Endothelial cell of umbilical vein (primary cell): Measurements from ENCODE around the gene CEP85. TPM values are rescaled to one million over a fixed set of nuclear protein-coding genes. Genes with fewer than 3 reads are reported as not detected.

Experiments
- BruUV-seq: library from RNA; stranded (reverse); fragments of 400-500 nt; replicated peaks from 2 replicates; lab custom pipeline; 2021; lab: Mats Ljungman, UMichigan
- CTCF ChIA-PET: fragments of 300-600, 350-600 bp; sonication (Branson Sonifier 250); formaldehyde crosslinking; loops from one replicate; lab custom pipeline; 2021; ENCODE audit warnings: antibody characterized with exemption, inconsistent platforms; lab: Charles Lee
- POLR2A ChIA-PET: fragments of 300-600, 350-600 bp; sonication (Branson Sonifier 250); formaldehyde crosslinking; loops from one replicate; lab custom pipeline; 2021; ENCODE audit warnings: antibody characterized with exemption, inconsistent platforms; lab: Charles Lee
- DNase-seq: peaks from one replicate; pipeline ENCODE4 v3.0.0-alpha.2; 2011; ENCODE audit warnings: low read depth, low spot score
- FAIRE-seq: peaks from 2 replicates; lab custom pipeline; 2011; peaks lifted over from hg19 to GRCh38; lab: Jason Lieb, UNC
- H2AFZ ChIP-seq: 2 replicates; pipeline ENCODE4 v1.6.0; 2012; ENCODE audit warnings: low read depth, low read length, control low read depth, inconsistent platforms
- H3K27ac ChIP-seq: 2 replicates; pipeline ENCODE4 v1.5.1; 2011; ENCODE audit warnings: low read depth, mild to moderate bottlenecking, control low read depth, low read length, moderate library complexity; ENCODE audit not compliant: insufficient read depth
- H3K27me3 ChIP-seq, 2 experiments: 2 replicates each; pipeline versions ENCODE4 v1.6.0 to v1.6.1; 2011; ENCODE audit warnings: low read length in 2 of 2, mixed read lengths in 1 of 2; ENCODE audit not compliant: control insufficient read depth in 2 of 2, insufficient read depth in 2 of 2
- H3K36me3 ChIP-seq, 2 experiments: 2 replicates in 1 of 2; 3 replicates in 1 of 2; pipeline ENCODE4 v1.5.1; 2011; ENCODE audit warnings: low read length in 2 of 2, mild to moderate bottlenecking in 1 of 2, moderate library complexity in 1 of 2; ENCODE audit not compliant: control insufficient read depth in 2 of 2, insufficient read depth in 2 of 2; ENCODE audit errors: extremely low read depth in 1 of 2
- H3K4me1 ChIP-seq: 3 replicates; pipeline ENCODE4 v1.5.1; 2011; ENCODE audit warnings: mild to moderate bottlenecking, low read length; ENCODE audit not compliant: control insufficient read depth, insufficient read depth; ENCODE audit errors: extremely low read depth
- H3K4me2 ChIP-seq: 2 replicates; pipeline ENCODE4 v1.6.1; 2011; ENCODE audit warnings: low read length, control low read depth, mixed read lengths; ENCODE audit not compliant: insufficient read depth
- H3K4me3 ChIP-seq, 3 experiments: fragments of 200-600 bp in 1 of 3; sonication (generic), shearing (Covaris generic) in 1 of 3; replicated peaks in 1 of 3; 2 replicates each; pipeline ENCODE4 v1.5.1; 2011 to 2016; ENCODE audit warnings: control low read depth in 3 of 3, low read length in 3 of 3, mild to moderate bottlenecking in 2 of 3, inconsistent platforms in 1 of 3, low read depth in 1 of 3, moderate library complexity in 1 of 3; ENCODE audit not compliant: insufficient read depth in 1 of 3
- H3K79me2 ChIP-seq: 2 replicates; pipeline ENCODE4 v1.6.0; 2012; ENCODE audit warnings: low read length, inconsistent platforms; ENCODE audit not compliant: control insufficient read depth, insufficient read depth
- H3K9ac ChIP-seq: replicated peaks from 2 replicates; pipeline ENCODE3; 2011; ENCODE audit warnings: low read length, control low read depth; ENCODE audit not compliant: insufficient read depth; ENCODE audit errors: extremely low read depth
- H3K9me1 ChIP-seq: replicated peaks from 3 replicates; pipeline ENCODE4 v1.6.0; 2011; ENCODE audit warnings: mild to moderate bottlenecking, low read length; ENCODE audit not compliant: control insufficient read depth, insufficient read depth; ENCODE audit errors: extremely low read depth
- H3K9me3 ChIP-seq: replicated peaks from 2 replicates; pipeline ENCODE4 v1.5.1; 2012; ENCODE audit warnings: low read length, inconsistent platforms; ENCODE audit not compliant: control insufficient read depth, insufficient read depth
- H4K20me1 ChIP-seq: replicated peaks from 2 replicates; pipeline ENCODE3; 2011; ENCODE audit warnings: mild to moderate bottlenecking, low read length; ENCODE audit not compliant: control insufficient read depth, insufficient read depth; ENCODE audit errors: extremely low read depth
- CTCF ChIP-seq, 2 donors: IDR thresholded peaks; 1 replicate in 1 of 2; 2 replicates in 1 of 2; pipeline ENCODE4 v1.5.1; 2011; ENCODE audit warnings: low read length in 2 of 2, mild to moderate bottlenecking in 2 of 2, moderate library complexity in 2 of 2, control low read depth in 1 of 2, inconsistent platforms in 1 of 2, low read depth in 1 of 2; ENCODE audit not compliant: insufficient read depth in 1 of 2; ENCODE audit errors: extremely low read depth in 1 of 2
- EZH2 ChIP-seq: IDR thresholded peaks from 2 replicates; pipeline ENCODE4 v1.6.1; 2012; ENCODE audit warnings: borderline replicate concordance, low read depth, mild to moderate bottlenecking, moderate library complexity, low read length, inconsistent platforms; ENCODE audit not compliant: severe bottlenecking
- FOS ChIP-seq: IDR thresholded peaks from 2 replicates; pipeline ENCODE4 v1.6.1; 2011; ENCODE audit warnings: mild to moderate bottlenecking, low read length, moderate library complexity, borderline replicate concordance; ENCODE audit not compliant: insufficient read depth
- GATA2 ChIP-seq: IDR thresholded peaks from 2 replicates; pipeline ENCODE4 v1.7.0; 2011; ENCODE audit warnings: low read depth, mild to moderate bottlenecking, moderate library complexity, mixed read lengths, low read length; ENCODE audit not compliant: insufficient read length, insufficient read depth
- JUN ChIP-seq: IDR thresholded peaks from 2 replicates; pipeline ENCODE4 v1.6.1; 2011; ENCODE audit warnings: borderline replicate concordance, low read depth; ENCODE audit not compliant: insufficient read length, insufficient read depth
- MYC ChIP-seq: IDR thresholded peaks from one replicate; pipeline ENCODE4 v1.6.1; 2011; ENCODE audit warnings: mild to moderate bottlenecking, low read depth, low read length
- POLR2A ChIP-seq: IDR thresholded peaks from 2 replicates; pipeline ENCODE4 v1.6.1; 2012; ENCODE audit warnings: low read depth, mild to moderate bottlenecking, control low read depth, low read length
- POLR2AphosphoS5 ChIP-seq: IDR thresholded peaks from 2 replicates; pipeline ENCODE4 v1.6.1; 2012; ENCODE audit warnings: low read depth, mild to moderate bottlenecking, control low read depth, low read length, moderate library complexity; ENCODE audit not compliant: insufficient read depth
- dilution Hi-C: fragments of 300-500 bp; cut with MboI; formaldehyde crosslinking; loops from one replicate; pipeline ENCODE4 v1.15.0; 2019; ENCODE audit warnings: low sequenced_read_pairs; ENCODE audit not compliant: extremely low pct_ligation_motif_present
- intact Hi-C: fragments of 100-400 bp; cut with micrococcal nuclease; formaldehyde crosslinking; loops from one replicate; pipeline ENCODE4 v1.10.0; 2022
- polyA plus RNA-seq, 4 experiments: library from polyadenylated mRNA; depleted of rRNA in 3 of 4; stranded (reverse) in 3 of 4; unstranded in 1 of 4; fragments of >200 nt; gene quantifications; 2 replicates each; pipeline versions ENCODE4 v1.2.1 to v1.2.3, GENCODE V29; 2011 to 2012; ENCODE audit warnings: missing spikeins in 1 of 4
- total RNA-seq: library from RNA; stranded (reverse); gene quantifications from 2 replicates; pipeline ENCODE4 v1.2.3, GENCODE V29; 2021
- TF ChIP-seq, protein P1 (sequence below): IDR thresholded peaks from 2 replicates; pipeline ENCODE4 v1.6.1; 2011; ENCODE audit not compliant: insufficient read depth, insufficient read length

CEP85 gene
- total and polyA plus RNA-seq, 2 donors (not counting 3 experiments of a cell fraction or from before 2014, with no cell fraction given), result 15.2 to 17.8 TPM

- no peak overlapping the region for H3K4me3 ChIP-seq
- H3K9me3 ChIP-seq, result no peaks in the 10 kb centered on the region
- H4K20me1 ChIP-seq, result no peaks in the 10 kb centered on the region
- no TSS peak for BruUV-seq
- H3K4me2 ChIP-seq, result no peak overlapping the region
- no peak overlapping the region for H2AFZ ChIP-seq
- H3K79me2 ChIP-seq, result no peaks in the 10 kb centered on the region
- H3K27ac ChIP-seq, result no peak overlapping the region
- FAIRE-seq, result no peak
- H3K4me1 ChIP-seq, result no peaks in the 10 kb centered on the region
- no peak for DNase-seq
- H3K9ac ChIP-seq, result no peak overlapping the region
- intact Hi-C loops, result no loop called here
- TF ChIP-seq POLR2AphosphoS5, result no peak
- no peak for TF ChIP-seq MYC
- no peak for TF ChIP-seq JUN
- TF ChIP-seq CTCF (IDR thresholded peaks at IDR 0.05; ENCODE audit: extremely low read depth in 1 of 2, insufficient read depth in 1 of 2, low read depth in 1 of 2, low read length in 2 of 2), result no peak
- no peak for TF ChIP-seq FOS
- no peak for TF ChIP-seq EZH2
- no peak for TF ChIP-seq GATA2
- TF ChIP-seq POLR2A, result no peak
- TF ChIP-seq, protein P1, sequence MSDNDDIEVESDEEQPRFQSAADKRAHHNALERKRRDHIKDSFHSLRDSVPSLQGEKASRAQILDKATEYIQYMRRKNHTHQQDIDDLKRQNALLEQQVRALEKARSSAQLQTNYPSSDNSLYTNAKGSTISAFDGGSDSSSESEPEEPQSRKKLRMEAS, result no peak
- CTCF ChIA-PET, result interaction anchor here (0.5 to 2.3 kb wide), 2 partner anchors 45 to 545 kb away, joined by 3 to 8 read pairs; partner anchors contain the start of gene CEP85
- peaks cover 0 to 2% of the 10 kb centered on the region in 2 experiments for H3K27me3 ChIP-seq
- no peaks in the 10 kb centered on the region for H3K36me3 ChIP-seq
- no peaks in the 10 kb centered on the region for H3K9me1 ChIP-seq
- POLR2A ChIA-PET, result no interaction called here
- dilution Hi-C loops, result no loop called here
These were observed 45.5 kb upstream of the CEP85 start for GRCh38 chr1:26188477-26188876.
